Gastroesophageal sphincter (tissue), 3 donors: ENCODE data around the gene DCC.

Source experiments
- CTCF ChIP-seq, 4 experiments: fragments of 200-600 bp in 2 of 4; fragments of 450-650 bp in 2 of 4; sonication (generic) in 1 of 4; IDR thresholded peaks; one replicate each; pipeline ENCODE4 v1.5.1; 2017 to 2019; ENCODE audit warnings: antibody characterized with exemption in 4 of 4, mild to moderate bottlenecking in 2 of 4, moderate library complexity in 2 of 4
- EP300 ChIP-seq: sonication (generic); formaldehyde crosslinking; IDR thresholded peaks from one replicate; pipeline ENCODE4 v1.6.1; 2017; ENCODE audit warnings: antibody characterized with exemption, mild to moderate bottlenecking
- POLR2A ChIP-seq, 2 donors: fragments of 450-650 bp; IDR thresholded peaks; one replicate each; pipeline ENCODE4 v1.6.1; 2017; ENCODE audit warnings: antibody characterized with exemption in 2 of 2, mild to moderate bottlenecking in 2 of 2, moderate library complexity in 1 of 2
- POLR2AphosphoS5 ChIP-seq: sonication (generic); formaldehyde crosslinking; IDR thresholded peaks from one replicate; pipeline ENCODE4 v1.6.1; 2017; ENCODE audit warnings: antibody characterized with exemption

DNA sequence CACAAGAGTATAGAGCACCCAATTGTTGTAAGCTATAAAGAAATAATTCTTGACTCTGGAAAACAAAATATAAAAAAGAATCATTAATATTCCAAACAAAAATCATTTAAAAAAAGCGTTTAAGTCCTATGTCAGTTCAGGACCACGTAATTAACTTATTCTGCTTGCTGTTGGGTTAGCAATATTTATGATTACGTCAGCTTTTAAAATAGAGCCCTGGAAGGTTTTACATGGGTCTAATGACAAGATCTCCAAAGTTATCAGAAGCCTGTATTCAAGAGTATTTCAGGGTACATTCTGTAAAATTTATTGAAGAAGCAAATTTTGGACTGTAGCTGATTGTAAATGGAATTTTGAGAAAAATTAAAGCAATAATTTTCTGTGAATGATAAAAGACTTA is 521.6 kb downstream of the DCC start:
- TF ChIP-seq CTCF (IDR thresholded peaks at IDR 0.05) = no peak
- no peak for TF ChIP-seq POLR2AphosphoS5
- TF ChIP-seq POLR2A (IDR thresholded peaks at IDR 0.05) = no peak
- no peak for TF ChIP-seq EP300
